Ishikawa (cell line): ENCODE results near the gene CASTOR1.

Experiments
- CEBPB ChIP-seq: IDR thresholded peaks from 2 replicates; pipeline ENCODE4 v1.6.1; 2012
- EGR1 ChIP-seq: IDR thresholded peaks from 2 replicates; pipeline ENCODE4 v1.6.1; 2012
- TAF1 ChIP-seq: IDR thresholded peaks from 2 replicates; pipeline ENCODE4 v1.6.1; 2012; ENCODE audit warnings: low read depth, mild to moderate bottlenecking
- TEAD4 ChIP-seq: IDR thresholded peaks from 2 replicates; pipeline ENCODE4 v1.6.1; 2012
- TF ChIP-seq, protein P1 (sequence below): IDR thresholded peaks from 2 replicates; pipeline ENCODE4 v1.6.1; 2012; ENCODE audit warnings: low read depth, mild to moderate bottlenecking

- TF ChIP-seq TEAD4 (no peak), TAF1 (no peak), CEBPB (no peak), EGR1 (no peak)
- TF ChIP-seq, protein P1, sequence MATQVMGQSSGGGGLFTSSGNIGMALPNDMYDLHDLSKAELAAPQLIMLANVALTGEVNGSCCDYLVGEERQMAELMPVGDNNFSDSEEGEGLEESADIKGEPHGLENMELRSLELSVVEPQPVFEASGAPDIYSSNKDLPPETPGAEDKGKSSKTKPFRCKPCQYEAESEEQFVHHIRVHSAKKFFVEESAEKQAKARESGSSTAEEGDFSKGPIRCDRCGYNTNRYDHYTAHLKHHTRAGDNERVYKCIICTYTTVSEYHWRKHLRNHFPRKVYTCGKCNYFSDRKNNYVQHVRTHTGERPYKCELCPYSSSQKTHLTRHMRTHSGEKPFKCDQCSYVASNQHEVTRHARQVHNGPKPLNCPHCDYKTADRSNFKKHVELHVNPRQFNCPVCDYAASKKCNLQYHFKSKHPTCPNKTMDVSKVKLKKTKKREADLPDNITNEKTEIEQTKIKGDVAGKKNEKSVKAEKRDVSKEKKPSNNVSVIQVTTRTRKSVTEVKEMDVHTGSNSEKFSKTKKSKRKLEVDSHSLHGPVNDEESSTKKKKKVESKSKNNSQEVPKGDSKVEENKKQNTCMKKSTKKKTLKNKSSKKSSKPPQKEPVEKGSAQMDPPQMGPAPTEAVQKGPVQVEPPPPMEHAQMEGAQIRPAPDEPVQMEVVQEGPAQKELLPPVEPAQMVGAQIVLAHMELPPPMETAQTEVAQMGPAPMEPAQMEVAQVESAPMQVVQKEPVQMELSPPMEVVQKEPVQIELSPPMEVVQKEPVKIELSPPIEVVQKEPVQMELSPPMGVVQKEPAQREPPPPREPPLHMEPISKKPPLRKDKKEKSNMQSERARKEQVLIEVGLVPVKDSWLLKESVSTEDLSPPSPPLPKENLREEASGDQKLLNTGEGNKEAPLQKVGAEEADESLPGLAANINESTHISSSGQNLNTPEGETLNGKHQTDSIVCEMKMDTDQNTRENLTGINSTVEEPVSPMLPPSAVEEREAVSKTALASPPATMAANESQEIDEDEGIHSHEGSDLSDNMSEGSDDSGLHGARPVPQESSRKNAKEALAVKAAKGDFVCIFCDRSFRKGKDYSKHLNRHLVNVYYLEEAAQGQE: no peak
These were observed 5.1 kb downstream of the CASTOR1 start for GRCh38 chr22:30284172-30284571.
